Ureter (tissue), 1 donor: ENCODE data around the gene KNTC1. TPM values are rescaled to one million over a fixed set of nuclear protein-coding genes. Genes with fewer than 3 reads are reported as not detected.
"Not testable (repeated sequence)": the region's sequence is repeated elsewhere in the genome, so short reads cannot be mapped to it uniquely, and the experiment has no call there.

ENCODE experiments used
- DNase-seq: peaks from one replicate; pipeline ENCODE4 v3.0.0-alpha.2; 2020; ENCODE audit warnings: low spot score
- total RNA-seq: library from RNA; stranded (reverse); gene quantifications from one replicate; pipeline ENCODE4 v1.2.4, GENCODE V29; 2023
- donor health status: DM: yes; HTN: yes; CAD: no.

Gene KNTC1
- total RNA-seq, 1 donor from 2014 or later, result 21.6 TPM

GRCh38 chr12:122646517-122647217 lies 119.6 kb downstream of the KNTC1 start:
- DNase-seq, result no peak

- no peak for DNase-seq
Observed at GRCh38 chr12:122651520-122652224, 124.6 kb downstream of the KNTC1 start.

GRCh38 chr12:122653291-122653690 lies 126.2 kb downstream of the KNTC1 start:
- DNase-seq, result not testable (repeated sequence)

GRCh38 chr12:122656298-122656697 lies 129.2 kb downstream of the KNTC1 start:
- no peak for DNase-seq

DNA sequence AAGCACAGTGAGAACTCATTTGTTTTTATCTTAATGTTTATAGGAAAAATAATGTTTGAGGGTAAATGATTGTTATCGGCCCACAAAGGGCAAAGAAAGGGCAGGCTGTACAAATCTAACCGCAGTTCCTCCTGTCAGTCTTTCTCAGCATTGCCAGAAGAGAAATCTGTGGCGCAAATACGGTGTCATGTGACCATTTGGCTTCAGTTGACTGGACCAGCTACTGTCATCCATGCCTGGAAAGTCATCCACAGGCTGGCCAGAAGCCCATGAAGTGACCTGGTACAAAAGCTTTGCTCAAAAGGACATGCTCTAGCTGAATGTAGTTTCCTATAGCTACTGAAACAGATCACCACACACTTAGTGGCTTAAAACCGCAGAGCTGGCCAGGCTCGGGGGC lies 132.5 kb downstream of the KNTC1 start:
- DNase-seq, result peak; percentile 64

DNA sequence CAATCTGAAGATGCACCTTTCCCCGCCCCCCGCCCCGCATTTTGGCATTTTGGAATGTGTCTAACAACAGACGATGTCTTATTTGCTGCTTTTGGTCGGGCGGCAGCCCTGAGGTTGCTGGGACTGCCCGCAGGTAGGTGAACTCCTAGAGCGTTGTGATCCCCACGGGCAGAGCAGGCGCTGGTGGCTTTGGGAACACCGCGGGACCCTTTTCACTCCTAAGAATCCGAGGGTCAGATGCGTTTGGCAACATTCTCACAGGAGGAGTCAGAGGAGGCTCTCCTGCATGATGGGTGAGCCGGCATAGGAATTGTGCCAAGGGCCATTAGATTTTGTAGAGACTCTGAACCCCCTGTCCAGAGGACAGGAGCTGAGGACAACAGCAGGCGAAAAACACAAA lies 134.2 kb downstream of the KNTC1 start:
- no peak for DNase-seq

DNA sequence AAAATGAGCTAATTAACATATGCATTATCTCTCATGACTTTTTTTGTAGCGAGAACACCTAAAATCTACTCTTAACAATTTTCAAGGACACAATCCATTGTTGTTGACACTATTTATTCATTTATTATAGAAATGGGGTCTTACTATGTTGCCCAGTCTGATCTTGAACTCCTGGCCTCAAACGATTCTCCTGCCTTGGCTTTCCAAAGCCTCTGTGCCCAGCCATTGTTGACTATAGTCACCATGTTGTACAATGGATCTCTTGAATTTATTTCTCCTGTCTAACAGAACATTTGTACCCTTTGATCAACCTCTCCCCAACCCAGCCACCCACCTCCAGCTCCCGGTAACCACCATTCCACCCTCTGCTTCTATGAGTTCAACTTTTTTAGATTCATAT lies 134.9 kb downstream of the KNTC1 start:
- no peak for DNase-seq

DNA sequence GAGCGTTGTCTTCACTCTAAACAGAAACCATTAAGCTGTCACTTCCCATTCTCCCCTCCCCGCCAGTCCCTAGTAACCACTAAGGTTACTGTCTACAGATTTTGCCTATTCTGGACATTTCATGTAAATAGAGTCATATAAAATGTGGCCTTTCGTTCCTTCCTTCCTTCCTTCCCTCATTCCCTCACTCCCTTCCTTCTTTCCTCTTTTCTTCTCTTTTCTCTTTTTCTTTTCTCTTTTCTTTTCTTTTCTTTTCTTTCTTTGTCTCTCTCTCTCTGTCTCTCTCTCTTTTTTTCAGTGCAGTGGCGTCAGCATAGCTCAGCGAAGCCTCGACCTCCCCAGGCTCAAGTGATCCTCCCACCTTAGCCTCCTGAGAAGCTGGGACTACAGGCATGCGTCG lies 138.3 kb downstream of the KNTC1 start:
- DNase-seq, result no peak

DNA sequence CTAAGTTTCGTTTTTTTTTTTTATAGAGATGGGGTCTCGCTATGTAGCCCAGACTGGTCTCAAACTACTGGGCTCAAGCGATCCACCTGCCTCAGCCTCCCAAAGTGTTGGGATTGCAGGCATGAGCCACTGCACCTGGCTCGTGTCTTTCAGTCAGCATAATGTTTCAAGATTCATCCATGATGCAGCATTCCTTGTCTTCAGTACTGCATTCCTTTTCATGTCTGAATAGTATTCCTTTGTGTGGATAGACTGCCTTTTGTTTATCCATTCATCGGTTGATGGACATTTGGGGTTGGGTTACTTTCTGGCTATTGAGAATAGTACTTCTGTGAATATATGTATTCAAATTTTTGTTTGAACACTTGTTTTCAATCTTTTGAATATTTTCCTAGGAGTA lies 138.7 kb downstream of the KNTC1 start:
- DNase-seq, result no peak

DNA sequence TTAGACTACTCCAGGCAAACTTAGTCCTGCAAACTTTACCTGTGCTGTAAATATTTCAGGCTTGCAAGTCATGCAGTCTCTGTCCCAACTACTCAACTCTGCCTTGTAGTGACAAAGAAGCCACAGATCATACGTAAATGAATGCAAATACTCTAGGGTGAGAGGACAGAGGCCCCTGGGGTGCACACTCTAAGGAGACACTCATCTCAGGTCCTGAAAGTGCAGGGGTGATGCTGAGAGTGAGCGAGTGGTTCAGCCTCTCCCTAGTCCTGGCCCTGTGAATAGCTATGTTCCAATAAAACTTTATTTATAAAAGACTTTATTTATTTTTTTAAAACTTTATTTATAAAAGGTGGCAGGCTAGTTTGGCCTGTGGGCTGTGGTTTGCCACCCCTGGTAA lies 141.2 kb downstream of the KNTC1 start:
- DNase-seq, result no peak

DNA sequence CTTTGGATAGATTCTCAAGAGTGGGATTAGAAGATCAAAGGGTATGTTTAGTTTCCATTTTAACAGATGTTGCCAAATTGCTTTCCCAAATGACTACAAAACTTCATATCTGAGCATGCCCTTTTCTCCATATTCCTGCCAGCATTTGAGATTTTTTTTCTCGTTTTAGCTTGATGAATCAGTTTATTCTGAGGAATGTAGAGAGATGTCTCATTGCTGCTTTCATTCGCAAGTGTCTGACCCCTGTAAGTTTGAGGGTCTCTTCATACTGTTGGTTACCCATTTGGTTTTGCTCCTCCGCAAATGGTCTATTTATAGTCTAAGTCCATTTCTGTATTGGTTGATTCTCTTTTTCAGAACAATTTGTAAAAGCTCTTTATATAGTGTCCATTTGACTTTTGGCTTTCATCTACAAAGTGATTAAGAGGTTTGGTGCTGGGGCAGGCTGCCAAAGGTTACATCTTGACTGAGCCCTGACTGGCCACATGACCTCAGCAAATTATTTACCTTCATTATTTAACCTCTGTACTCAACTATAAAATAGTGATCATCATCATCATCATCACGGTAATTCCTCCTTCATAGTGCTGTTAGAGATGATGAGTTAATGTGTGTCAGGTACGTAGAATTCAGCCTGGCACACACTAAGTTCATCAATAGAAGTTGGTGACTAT lies 142.5 kb downstream of the KNTC1 start:
- DNase-seq, result no peak

GRCh38 chr12:122672515-122672914 lies 145.5 kb downstream of the KNTC1 start:
- no peak for DNase-seq

Other genes with a start within 250 kb of the KNTC1 start
- gene CLIP1, start 104.6 kb upstream of the KNTC1 start, total RNA-seq, result 110 TPM
- 32.2 TPM for gene ZCCHC8, start 26.3 kb upstream of the KNTC1 start, total RNA-seq
- 72.5 TPM for gene RSRC2, start 313 bp upstream of the KNTC1 start, total RNA-seq
- gene HCAR2, start 176.1 kb downstream of the KNTC1 start, total RNA-seq, result 10.4 TPM
- gene HCAR3, start 189.6 kb downstream of the KNTC1 start, total RNA-seq, result 12.3 TPM
- gene HCAR1, start 203.6 kb downstream of the KNTC1 start, total RNA-seq, result 16.3 TPM
- gene DENR, start 225.6 kb downstream of the KNTC1 start, total RNA-seq, result 44.1 TPM
- gene CCDC62, start 247.3 kb downstream of the KNTC1 start, total RNA-seq, result 0.36 TPM